Endothelial cell of umbilical vein (primary cell): ENCODE data around the gene EP400. TPM values are rescaled to one million over a fixed set of nuclear protein-coding genes. Genes with fewer than 3 reads are reported as not detected.
"Not testable (repeated sequence)": the region's sequence is repeated elsewhere in the genome, so short reads cannot be mapped to it uniquely, and the experiment has no call there.

Experiments used
- BruUV-seq: library from RNA; stranded (reverse); fragments of 400-500 nt; replicated peaks from 2 replicates; lab custom pipeline; 2021; lab: Mats Ljungman, UMichigan
- CTCF ChIA-PET: fragments of 300-600, 350-600 bp; sonication (Branson Sonifier 250); formaldehyde crosslinking; loops from one replicate; lab custom pipeline; 2021; ENCODE audit warnings: antibody characterized with exemption, inconsistent platforms; lab: Charles Lee
- POLR2A ChIA-PET: fragments of 300-600, 350-600 bp; sonication (Branson Sonifier 250); formaldehyde crosslinking; loops from one replicate; lab custom pipeline; 2021; ENCODE audit warnings: antibody characterized with exemption, inconsistent platforms; lab: Charles Lee
- DNase-seq: peaks from one replicate; pipeline ENCODE4 v3.0.0-alpha.2; 2011; ENCODE audit warnings: low read depth, low spot score
- FAIRE-seq: peaks from 2 replicates; lab custom pipeline; 2011; peaks lifted over from hg19 to GRCh38; lab: Jason Lieb, UNC
- H2AFZ ChIP-seq: 2 replicates; pipeline ENCODE4 v1.6.0; 2012; ENCODE audit warnings: low read depth, low read length, control low read depth, inconsistent platforms
- H3K27ac ChIP-seq: 2 replicates; pipeline ENCODE4 v1.5.1; 2011; ENCODE audit warnings: low read depth, mild to moderate bottlenecking, control low read depth, low read length, moderate library complexity; ENCODE audit not compliant: insufficient read depth
- H3K27me3 ChIP-seq, 2 experiments: 2 replicates each; pipeline versions ENCODE4 v1.6.0 to v1.6.1; 2011; ENCODE audit warnings: low read length in 2 of 2, mixed read lengths in 1 of 2; ENCODE audit not compliant: control insufficient read depth in 2 of 2, insufficient read depth in 2 of 2
- H3K36me3 ChIP-seq, 2 experiments: 2 replicates in 1 of 2; 3 replicates in 1 of 2; pipeline ENCODE4 v1.5.1; 2011; ENCODE audit warnings: low read length in 2 of 2, mild to moderate bottlenecking in 1 of 2, moderate library complexity in 1 of 2; ENCODE audit not compliant: control insufficient read depth in 2 of 2, insufficient read depth in 2 of 2; ENCODE audit errors: extremely low read depth in 1 of 2
- H3K4me1 ChIP-seq: 3 replicates; pipeline ENCODE4 v1.5.1; 2011; ENCODE audit warnings: mild to moderate bottlenecking, low read length; ENCODE audit not compliant: control insufficient read depth, insufficient read depth; ENCODE audit errors: extremely low read depth
- H3K4me2 ChIP-seq: 2 replicates; pipeline ENCODE4 v1.6.1; 2011; ENCODE audit warnings: low read length, control low read depth, mixed read lengths; ENCODE audit not compliant: insufficient read depth
- H3K4me3 ChIP-seq, 3 experiments: fragments of 200-600 bp in 1 of 3; sonication (generic), shearing (Covaris generic) in 1 of 3; replicated peaks in 1 of 3; 2 replicates each; pipeline ENCODE4 v1.5.1; 2011 to 2016; ENCODE audit warnings: control low read depth in 3 of 3, low read length in 3 of 3, mild to moderate bottlenecking in 2 of 3, inconsistent platforms in 1 of 3, low read depth in 1 of 3, moderate library complexity in 1 of 3; ENCODE audit not compliant: insufficient read depth in 1 of 3
- H3K79me2 ChIP-seq: 2 replicates; pipeline ENCODE4 v1.6.0; 2012; ENCODE audit warnings: low read length, inconsistent platforms; ENCODE audit not compliant: control insufficient read depth, insufficient read depth
- H3K9ac ChIP-seq: replicated peaks from 2 replicates; pipeline ENCODE3; 2011; ENCODE audit warnings: low read length, control low read depth; ENCODE audit not compliant: insufficient read depth; ENCODE audit errors: extremely low read depth
- H3K9me1 ChIP-seq: replicated peaks from 3 replicates; pipeline ENCODE4 v1.6.0; 2011; ENCODE audit warnings: mild to moderate bottlenecking, low read length; ENCODE audit not compliant: control insufficient read depth, insufficient read depth; ENCODE audit errors: extremely low read depth
- H3K9me3 ChIP-seq: replicated peaks from 2 replicates; pipeline ENCODE4 v1.5.1; 2012; ENCODE audit warnings: low read length, inconsistent platforms; ENCODE audit not compliant: control insufficient read depth, insufficient read depth
- H4K20me1 ChIP-seq: replicated peaks from 2 replicates; pipeline ENCODE3; 2011; ENCODE audit warnings: mild to moderate bottlenecking, low read length; ENCODE audit not compliant: control insufficient read depth, insufficient read depth; ENCODE audit errors: extremely low read depth
- CTCF ChIP-seq, 2 donors: IDR thresholded peaks; 1 replicate in 1 of 2; 2 replicates in 1 of 2; pipeline ENCODE4 v1.5.1; 2011; ENCODE audit warnings: low read length in 2 of 2, mild to moderate bottlenecking in 2 of 2, moderate library complexity in 2 of 2, control low read depth in 1 of 2, inconsistent platforms in 1 of 2, low read depth in 1 of 2; ENCODE audit not compliant: insufficient read depth in 1 of 2; ENCODE audit errors: extremely low read depth in 1 of 2
- EZH2 ChIP-seq: IDR thresholded peaks from 2 replicates; pipeline ENCODE4 v1.6.1; 2012; ENCODE audit warnings: borderline replicate concordance, low read depth, mild to moderate bottlenecking, moderate library complexity, low read length, inconsistent platforms; ENCODE audit not compliant: severe bottlenecking
- FOS ChIP-seq: IDR thresholded peaks from 2 replicates; pipeline ENCODE4 v1.6.1; 2011; ENCODE audit warnings: mild to moderate bottlenecking, low read length, moderate library complexity, borderline replicate concordance; ENCODE audit not compliant: insufficient read depth
- GATA2 ChIP-seq: IDR thresholded peaks from 2 replicates; pipeline ENCODE4 v1.7.0; 2011; ENCODE audit warnings: low read depth, mild to moderate bottlenecking, moderate library complexity, mixed read lengths, low read length; ENCODE audit not compliant: insufficient read length, insufficient read depth
- JUN ChIP-seq: IDR thresholded peaks from 2 replicates; pipeline ENCODE4 v1.6.1; 2011; ENCODE audit warnings: borderline replicate concordance, low read depth; ENCODE audit not compliant: insufficient read length, insufficient read depth
- MYC ChIP-seq: IDR thresholded peaks from one replicate; pipeline ENCODE4 v1.6.1; 2011; ENCODE audit warnings: mild to moderate bottlenecking, low read depth, low read length
- POLR2A ChIP-seq: IDR thresholded peaks from 2 replicates; pipeline ENCODE4 v1.6.1; 2012; ENCODE audit warnings: low read depth, mild to moderate bottlenecking, control low read depth, low read length
- POLR2AphosphoS5 ChIP-seq: IDR thresholded peaks from 2 replicates; pipeline ENCODE4 v1.6.1; 2012; ENCODE audit warnings: low read depth, mild to moderate bottlenecking, control low read depth, low read length, moderate library complexity; ENCODE audit not compliant: insufficient read depth
- dilution Hi-C: fragments of 300-500 bp; cut with MboI; formaldehyde crosslinking; loops from one replicate; pipeline ENCODE4 v1.15.0; 2019; ENCODE audit warnings: low sequenced_read_pairs; ENCODE audit not compliant: extremely low pct_ligation_motif_present
- intact Hi-C: fragments of 100-400 bp; cut with micrococcal nuclease; formaldehyde crosslinking; loops from one replicate; pipeline ENCODE4 v1.10.0; 2022
- polyA plus RNA-seq, 4 experiments: library from polyadenylated mRNA; depleted of rRNA in 3 of 4; stranded (reverse) in 3 of 4; unstranded in 1 of 4; fragments of >200 nt; gene quantifications; 2 replicates each; pipeline versions ENCODE4 v1.2.1 to v1.2.3, GENCODE V29; 2011 to 2012; ENCODE audit warnings: missing spikeins in 1 of 4
- total RNA-seq: library from RNA; stranded (reverse); gene quantifications from 2 replicates; pipeline ENCODE4 v1.2.3, GENCODE V29; 2021
- TF ChIP-seq, protein P1 (sequence below): IDR thresholded peaks from 2 replicates; pipeline ENCODE4 v1.6.1; 2011; ENCODE audit not compliant: insufficient read depth, insufficient read length

The EP400 gene
- total and polyA plus RNA-seq, 2 donors (not counting 3 experiments of a cell fraction or from before 2014, with no cell fraction given), result 9.0 to 57.7 TPM

GRCh38 chr12:131948166-131948712, 1.5 kb upstream of the EP400 start:
- H3K27me3 ChIP-seq, result no peaks in the 10 kb centered on the region
- no peak overlapping the region for H3K27ac ChIP-seq
- no peaks in the 10 kb centered on the region for H4K20me1 ChIP-seq
- H3K4me2 ChIP-seq, result no peak overlapping the region
- H3K4me3 ChIP-seq, result no peak overlapping the region
- FAIRE-seq, result no peak
- no TSS peak for BruUV-seq
- H3K79me2 ChIP-seq, result peaks cover 29% of the 10 kb centered on the region
- H3K4me1 ChIP-seq, result peaks cover 5% of the 10 kb centered on the region
- peaks cover 0 to 8% of the 10 kb centered on the region in 2 experiments for H3K36me3 ChIP-seq
- ChIA-PET CTCF (no interaction called here), POLR2A (no interaction called here)
- dilution Hi-C loops, result no loop called here
- no peaks in the 10 kb centered on the region for H3K9me3 ChIP-seq
- intact Hi-C loops, result loop anchor here (2.0 to 5.0 kb wide), 3 partner anchors 117 to 1076 kb away; partner anchors contain the start of genes RAN and SFSWAP
- no peak overlapping the region for H3K9ac ChIP-seq
- H3K9me1 ChIP-seq, result no peaks in the 10 kb centered on the region
- no peak for TF ChIP-seq JUN
- no peak for TF ChIP-seq GATA2
- no peak for TF ChIP-seq POLR2A
- TF ChIP-seq CTCF (IDR thresholded peaks at IDR 0.05; ENCODE audit: extremely low read depth in 1 of 2, insufficient read depth in 1 of 2, low read depth in 1 of 2, low read length in 2 of 2), result no peak
- TF ChIP-seq EZH2, result no peak
- TF ChIP-seq, protein P1, sequence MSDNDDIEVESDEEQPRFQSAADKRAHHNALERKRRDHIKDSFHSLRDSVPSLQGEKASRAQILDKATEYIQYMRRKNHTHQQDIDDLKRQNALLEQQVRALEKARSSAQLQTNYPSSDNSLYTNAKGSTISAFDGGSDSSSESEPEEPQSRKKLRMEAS, result no peak
- TF ChIP-seq MYC, result no peak
- no peak for TF ChIP-seq POLR2AphosphoS5
- TF ChIP-seq FOS, result no peak
- no peak overlapping the region for H2AFZ ChIP-seq
- no peak for DNase-seq

GRCh38 chr12:131948713-131949430, 870 bp upstream of the EP400 start:
- H3K36me3 ChIP-seq, H3K9me1 ChIP-seq, POLR2A ChIA-PET, H4K20me1 ChIP-seq, H3K4me1 ChIP-seq, H3K27me3 ChIP-seq, H3K9ac ChIP-seq, H3K9me3 ChIP-seq, dilution Hi-C loops, BruUV-seq: not testable (repeated sequence)
- H3K27ac ChIP-seq, result peak overlapping the region; percentile 41
- CTCF ChIA-PET, result interaction anchor here (1.0 to 1.5 kb wide), 4 partner anchors 13 to 113 kb away, joined by 4 to 6 read pairs (median 4); no protein-coding TSS in a partner anchor
- peak overlapping the region; percentile 96 for H2AFZ ChIP-seq
- intact Hi-C loops, result loop anchor here (1.0 to 5.0 kb wide), 7 partner anchors 20 to 1077 kb away; partner anchors contain the start of genes PUS1, RAN and SFSWAP
- peak overlapping the region in 1 of 3 experiments; percentile 50 for H3K4me3 ChIP-seq
- FAIRE-seq (peak; percentile 8), DNase-seq (peak; percentile 20)
- H3K4me2 ChIP-seq, result peak overlapping the region; percentile 9
- peaks cover 36% of the 10 kb centered on the region for H3K79me2 ChIP-seq
